Measurements from ENCODE around the gene PRKCI.

DNA sequence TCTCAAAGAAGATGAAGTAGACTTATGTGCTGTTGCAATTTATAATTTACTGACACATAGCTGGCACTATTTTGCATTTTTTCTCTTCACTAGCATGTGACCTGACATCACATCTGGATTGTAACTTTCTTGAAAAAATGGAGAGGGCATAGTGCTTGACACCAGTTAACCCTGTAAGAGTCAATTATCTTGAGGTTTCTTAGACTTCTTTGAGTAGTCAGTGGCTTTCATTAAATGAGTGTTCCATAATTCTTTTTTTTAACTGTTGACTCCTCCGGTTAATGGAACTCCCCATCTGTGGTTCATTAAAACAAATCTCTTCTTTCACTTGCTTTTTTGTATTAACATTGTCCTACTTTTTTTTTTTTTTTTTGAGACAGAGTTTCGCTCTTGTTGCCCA, 16.9 kb upstream of the PRKCI start:
- TF ChIP-seq, protein P1, sequence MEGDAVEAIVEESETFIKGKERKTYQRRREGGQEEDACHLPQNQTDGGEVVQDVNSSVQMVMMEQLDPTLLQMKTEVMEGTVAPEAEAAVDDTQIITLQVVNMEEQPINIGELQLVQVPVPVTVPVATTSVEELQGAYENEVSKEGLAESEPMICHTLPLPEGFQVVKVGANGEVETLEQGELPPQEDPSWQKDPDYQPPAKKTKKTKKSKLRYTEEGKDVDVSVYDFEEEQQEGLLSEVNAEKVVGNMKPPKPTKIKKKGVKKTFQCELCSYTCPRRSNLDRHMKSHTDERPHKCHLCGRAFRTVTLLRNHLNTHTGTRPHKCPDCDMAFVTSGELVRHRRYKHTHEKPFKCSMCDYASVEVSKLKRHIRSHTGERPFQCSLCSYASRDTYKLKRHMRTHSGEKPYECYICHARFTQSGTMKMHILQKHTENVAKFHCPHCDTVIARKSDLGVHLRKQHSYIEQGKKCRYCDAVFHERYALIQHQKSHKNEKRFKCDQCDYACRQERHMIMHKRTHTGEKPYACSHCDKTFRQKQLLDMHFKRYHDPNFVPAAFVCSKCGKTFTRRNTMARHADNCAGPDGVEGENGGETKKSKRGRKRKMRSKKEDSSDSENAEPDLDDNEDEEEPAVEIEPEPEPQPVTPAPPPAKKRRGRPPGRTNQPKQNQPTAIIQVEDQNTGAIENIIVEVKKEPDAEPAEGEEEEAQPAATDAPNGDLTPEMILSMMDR (IDR thresholded peaks at IDR 0.05; ENCODE audit: low read depth, low read length, poor library complexity, severe bottlenecking), result no peak
- TF ChIP-seq EZH2phosphoT487 (IDR thresholded peaks at IDR 0.05; ENCODE audit: borderline replicate concordance, low read length), result no peak
